ENCODE data around the gene ZFYVE28.

The ZFYVE28 gene

DNA sequence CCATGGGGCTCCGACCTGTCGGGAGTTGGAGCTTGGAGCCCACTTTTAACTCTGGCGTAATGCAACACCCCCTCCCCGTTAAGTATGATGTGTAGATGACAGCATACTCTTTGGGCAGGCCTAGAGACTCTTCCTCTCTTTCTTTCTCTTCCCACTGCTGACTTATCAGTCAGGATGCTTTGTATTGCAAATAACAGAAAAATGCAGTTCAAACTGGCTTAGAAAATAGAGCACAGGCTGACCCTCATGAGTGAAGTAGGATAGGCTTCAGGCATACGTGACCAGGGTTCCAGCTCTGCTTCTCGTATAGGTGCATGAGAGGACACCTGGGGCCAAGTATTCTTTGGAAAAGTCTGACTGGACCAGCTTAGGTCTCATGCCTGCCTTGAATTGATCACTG lies 27.1 kb upstream of the ZFYVE28 start:
- Histone ChIP-seq H3K4me3 (ENCODE audit: low read length in 2 of 2) (no peak overlapping the region), H3K4me1 (ENCODE audit: control insufficient read depth in 2 of 2, insufficient read depth in 2 of 2, low read length in 2 of 2) (no peaks in the 10 kb centered on the region), H3K27ac (ENCODE audit: low read depth in 2 of 2, low read length in 2 of 2) (no peak overlapping the region), H3K9ac (ENCODE audit: low read depth in 1 of 2, low read length in 2 of 2) (no peak overlapping the region), H3K36me3 (ENCODE audit: control insufficient read depth in 2 of 2, insufficient read depth in 2 of 2, low read length in 2 of 2) (no peaks in the 10 kb centered on the region), H3K9me3 (ENCODE audit: control insufficient read depth in 2 of 2, low read length in 2 of 2) (no peaks in the 10 kb centered on the region), H3K27me3 (ENCODE audit: control insufficient read depth in 2 of 2, insufficient read depth in 2 of 2, low read length in 2 of 2) (no peaks in the 10 kb centered on the region)

DNA sequence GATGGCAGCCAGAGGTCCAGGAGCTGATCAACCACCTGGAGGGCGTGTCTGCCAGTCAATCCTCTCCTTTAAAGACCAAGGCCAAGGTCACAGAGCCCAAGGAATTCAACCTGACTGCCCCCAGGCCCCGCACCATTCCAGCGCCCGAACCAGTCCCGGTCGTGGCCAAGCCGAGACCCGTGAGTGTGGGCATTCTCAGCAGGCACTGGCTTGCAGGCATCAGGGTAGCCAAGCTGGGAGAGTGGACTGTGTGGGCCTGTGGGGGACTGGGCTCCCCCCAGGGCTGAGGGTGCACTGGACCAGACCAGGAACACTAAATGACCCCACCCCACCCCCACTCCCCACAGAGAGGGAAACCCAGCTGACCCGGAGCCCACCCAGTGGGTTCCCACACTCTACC lies 26.7 kb upstream of the ZFYVE28 start:
- no peaks in the 10 kb centered on the region for H3K27me3 ChIP-seq (ENCODE audit: control insufficient read depth in 2 of 2, insufficient read depth in 2 of 2, low read length in 2 of 2)
- H3K9me3 ChIP-seq (ENCODE audit: control insufficient read depth in 2 of 2, low read length in 2 of 2), result no peaks in the 10 kb centered on the region
- H3K36me3 ChIP-seq (ENCODE audit: control insufficient read depth in 2 of 2, insufficient read depth in 2 of 2, low read length in 2 of 2), result no peaks in the 10 kb centered on the region
- no peak overlapping the region for H3K4me3 ChIP-seq (ENCODE audit: low read length in 2 of 2)
- H3K4me1 ChIP-seq (ENCODE audit: control insufficient read depth in 2 of 2, insufficient read depth in 2 of 2, low read length in 2 of 2), result no peaks in the 10 kb centered on the region
- H3K9ac ChIP-seq (ENCODE audit: low read depth in 1 of 2, low read length in 2 of 2), result no peak overlapping the region
- H3K27ac ChIP-seq (ENCODE audit: low read depth in 2 of 2, low read length in 2 of 2), result no peak overlapping the region

DNA sequence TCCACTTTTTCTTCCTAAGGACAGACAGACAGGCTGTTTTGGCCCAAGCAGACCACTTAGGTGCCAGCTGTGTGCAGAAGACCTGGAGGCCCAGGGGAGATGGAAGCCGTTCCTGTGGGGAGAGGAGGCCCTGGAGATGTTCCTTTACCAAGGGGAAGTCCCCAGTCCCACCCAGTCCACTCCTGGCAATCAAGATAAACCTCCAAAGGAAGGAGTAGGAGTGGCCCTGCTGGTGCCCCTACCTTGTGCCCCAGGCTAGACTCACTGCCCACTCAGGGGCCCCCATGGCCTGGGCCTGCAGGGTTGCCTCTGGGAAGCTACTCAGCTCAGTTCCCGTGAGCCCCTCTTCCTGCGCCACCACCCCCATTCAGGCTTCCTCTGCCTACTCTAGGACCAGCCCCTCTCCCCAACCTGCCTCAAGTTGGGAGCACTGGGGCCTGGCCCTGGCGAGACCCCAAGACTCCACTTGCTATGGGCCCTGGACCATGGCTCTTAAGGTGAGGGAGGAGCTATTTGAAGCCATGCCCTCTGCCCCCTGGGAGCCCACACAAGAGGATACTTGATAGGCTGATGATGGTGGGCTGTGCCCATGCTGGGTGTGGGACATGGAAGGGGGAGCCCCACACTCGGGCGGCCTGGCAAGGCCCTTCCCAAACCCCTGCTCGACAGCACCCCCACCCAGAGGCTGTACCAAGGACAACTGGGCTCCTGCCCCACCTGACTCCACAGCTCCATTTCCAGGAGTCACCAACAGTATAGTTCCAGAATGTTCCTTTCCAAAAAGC lies 25.7 kb upstream of the ZFYVE28 start:
- Histone ChIP-seq H3K27ac (ENCODE audit: low read depth in 2 of 2, low read length in 2 of 2) (no peak overlapping the region), H3K9ac (ENCODE audit: low read depth in 1 of 2, low read length in 2 of 2) (no peak overlapping the region), H3K4me3 (ENCODE audit: low read length in 2 of 2) (no peak overlapping the region), H3K9me3 (ENCODE audit: control insufficient read depth in 2 of 2, low read length in 2 of 2) (no peaks in the 10 kb centered on the region), H3K27me3 (ENCODE audit: control insufficient read depth in 2 of 2, insufficient read depth in 2 of 2, low read length in 2 of 2) (no peaks in the 10 kb centered on the region), H3K36me3 (ENCODE audit: control insufficient read depth in 2 of 2, insufficient read depth in 2 of 2, low read length in 2 of 2) (no peaks in the 10 kb centered on the region), H3K4me1 (ENCODE audit: control insufficient read depth in 2 of 2, insufficient read depth in 2 of 2, low read length in 2 of 2) (no peaks in the 10 kb centered on the region)

DNA sequence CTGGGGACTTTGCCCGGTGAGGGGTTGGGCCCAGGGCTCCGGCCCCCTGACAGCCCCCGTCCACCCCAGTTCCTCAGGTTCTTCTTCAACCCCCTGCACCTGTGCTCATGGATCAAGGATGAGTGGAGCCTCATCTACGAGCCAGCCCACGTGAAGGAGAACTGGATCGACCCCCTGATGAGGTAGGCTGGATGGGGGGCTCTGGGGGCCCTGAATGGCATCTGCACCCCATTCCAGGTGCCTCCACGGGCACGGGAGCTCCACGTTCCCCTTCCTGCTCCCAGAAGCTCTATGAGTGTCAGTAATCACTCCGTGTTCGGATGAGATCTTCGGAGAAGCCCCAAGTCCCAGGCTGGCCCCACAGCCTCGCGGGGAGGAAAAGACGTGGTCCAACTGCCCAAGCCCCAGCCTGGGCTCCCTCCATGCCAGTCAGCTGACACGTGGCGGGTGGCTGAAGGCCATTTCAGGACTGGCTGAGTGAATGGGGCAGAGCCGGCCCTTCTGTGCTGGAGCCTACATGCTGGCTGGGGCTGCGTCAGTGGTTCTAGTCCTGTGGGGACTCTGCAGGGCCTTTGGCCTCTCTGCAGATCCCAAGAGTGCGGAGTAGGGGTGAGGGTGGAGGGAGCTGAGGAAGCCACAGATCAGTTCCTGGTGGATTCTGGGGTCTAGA lies 24.8 kb upstream of the ZFYVE28 start:
- Histone ChIP-seq H3K9me3 (ENCODE audit: control insufficient read depth in 2 of 2, low read length in 2 of 2) (no peaks in the 10 kb centered on the region), H3K4me3 (ENCODE audit: low read length in 2 of 2) (no peak overlapping the region), H3K27ac (ENCODE audit: low read depth in 2 of 2, low read length in 2 of 2) (no peak overlapping the region), H3K9ac (ENCODE audit: low read depth in 1 of 2, low read length in 2 of 2) (no peak overlapping the region), H3K27me3 (ENCODE audit: control insufficient read depth in 2 of 2, insufficient read depth in 2 of 2, low read length in 2 of 2) (no peaks in the 10 kb centered on the region), H3K4me1 (ENCODE audit: control insufficient read depth in 2 of 2, insufficient read depth in 2 of 2, low read length in 2 of 2) (no peaks in the 10 kb centered on the region), H3K36me3 (ENCODE audit: control insufficient read depth in 2 of 2, insufficient read depth in 2 of 2, low read length in 2 of 2) (no peaks in the 10 kb centered on the region)

DNA sequence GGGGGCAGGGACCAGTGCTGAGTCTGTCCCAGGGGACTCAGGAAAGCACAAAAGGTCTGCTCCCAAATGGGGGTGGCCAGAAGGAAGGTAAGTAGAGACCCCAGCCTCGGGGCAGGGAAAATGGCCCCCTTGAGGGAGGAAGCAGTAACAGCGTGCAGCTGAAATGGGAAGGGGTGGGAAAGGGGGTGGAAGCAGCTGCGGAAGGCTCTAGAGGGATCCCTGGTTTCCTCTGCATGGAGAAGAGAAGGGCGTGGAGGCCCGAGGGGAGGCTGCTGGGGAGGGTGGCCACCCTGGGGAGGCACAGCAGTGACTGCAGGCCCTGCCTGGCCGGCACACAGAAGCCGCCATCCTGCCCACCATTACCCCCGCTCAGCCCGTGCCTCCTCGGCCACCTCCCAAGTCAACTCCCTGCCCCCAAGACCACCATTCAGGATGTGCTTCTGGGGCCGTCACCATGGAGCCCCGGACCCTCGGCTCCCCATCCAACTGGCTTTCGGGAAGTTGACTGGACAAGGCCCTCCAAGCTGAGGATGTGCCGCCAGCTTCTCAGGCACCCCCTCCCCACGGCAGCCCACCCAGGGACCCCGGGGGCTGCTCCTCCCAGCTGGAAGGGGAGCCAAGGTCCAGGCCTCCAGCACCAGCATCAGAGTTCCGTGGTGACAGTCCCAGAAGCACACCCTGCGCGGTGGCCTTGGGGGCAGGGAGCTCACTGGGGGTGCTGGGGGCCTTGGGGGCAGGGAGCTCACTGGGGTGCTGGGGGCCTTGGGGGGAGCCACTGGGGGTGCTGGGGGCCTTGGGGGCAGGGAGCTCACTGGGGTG lies 23.9 kb upstream of the ZFYVE28 start:
- Histone ChIP-seq H3K36me3 (ENCODE audit: control insufficient read depth in 2 of 2, insufficient read depth in 2 of 2, low read length in 2 of 2) (no peaks in the 10 kb centered on the region), H3K27ac (ENCODE audit: low read depth in 2 of 2, low read length in 2 of 2) (no peak overlapping the region), H3K9ac (ENCODE audit: low read depth in 1 of 2, low read length in 2 of 2) (no peak overlapping the region), H3K4me1 (ENCODE audit: control insufficient read depth in 2 of 2, insufficient read depth in 2 of 2, low read length in 2 of 2) (no peaks in the 10 kb centered on the region), H3K27me3 (ENCODE audit: control insufficient read depth in 2 of 2, insufficient read depth in 2 of 2, low read length in 2 of 2) (no peaks in the 10 kb centered on the region), H3K4me3 (ENCODE audit: low read length in 2 of 2) (no peak overlapping the region), H3K9me3 (ENCODE audit: control insufficient read depth in 2 of 2, low read length in 2 of 2) (no peaks in the 10 kb centered on the region)

DNA sequence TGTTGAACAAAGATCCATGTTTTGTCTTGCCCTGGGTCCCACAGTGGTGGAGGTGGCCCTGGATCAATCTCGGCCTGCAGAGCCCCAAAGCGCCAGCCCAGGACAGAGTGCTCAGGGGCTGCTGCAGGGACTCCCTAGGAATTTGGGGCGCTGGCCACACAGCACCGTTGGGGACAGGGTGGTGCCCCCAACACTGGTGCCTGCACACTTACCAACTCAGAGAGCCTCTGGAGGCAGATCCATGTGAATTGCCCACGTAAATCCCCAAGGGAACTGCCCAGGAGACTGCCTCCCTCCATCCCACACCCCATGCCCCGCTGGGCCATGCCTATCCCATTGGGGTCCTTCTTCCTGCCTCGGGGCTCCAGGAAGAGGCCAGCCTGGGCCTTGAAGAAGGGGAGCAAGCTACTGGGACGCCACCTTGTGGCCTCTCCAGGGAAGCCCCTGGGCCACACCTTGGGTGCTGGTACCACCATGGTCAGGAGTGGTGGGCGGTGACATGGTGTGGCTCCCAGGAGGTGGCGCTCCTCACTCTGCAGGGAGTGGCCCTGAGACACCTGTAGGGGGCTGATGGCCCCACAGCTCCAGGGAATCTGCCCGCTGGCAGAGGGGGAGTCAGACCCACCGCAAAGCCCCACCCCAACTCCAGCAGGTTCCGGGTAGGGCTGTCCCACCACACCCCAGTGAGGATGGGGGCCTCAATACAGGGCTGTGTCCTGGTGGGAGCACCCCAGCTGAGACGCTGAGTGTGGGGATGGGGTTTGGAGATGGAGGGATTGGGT lies 23.1 kb upstream of the ZFYVE28 start:
- H3K27me3 ChIP-seq (ENCODE audit: control insufficient read depth in 2 of 2, insufficient read depth in 2 of 2, low read length in 2 of 2), result no peaks in the 10 kb centered on the region

GRCh38 chr4:2438822-2439718 lies 20.6 kb upstream of the ZFYVE28 start:
- no peak overlapping the region for H3K27ac ChIP-seq (ENCODE audit: low read depth in 2 of 2, low read length in 2 of 2)
- H3K4me1 ChIP-seq (ENCODE audit: control insufficient read depth in 2 of 2, insufficient read depth in 2 of 2, low read length in 2 of 2), result no peaks in the 10 kb centered on the region
- H3K36me3 ChIP-seq (ENCODE audit: control insufficient read depth in 2 of 2, insufficient read depth in 2 of 2, low read length in 2 of 2), result no peaks in the 10 kb centered on the region
- H3K4me3 ChIP-seq (ENCODE audit: low read length in 2 of 2), result no peak overlapping the region
- no peaks in the 10 kb centered on the region for H3K27me3 ChIP-seq (ENCODE audit: control insufficient read depth in 2 of 2, insufficient read depth in 2 of 2, low read length in 2 of 2)
- H3K9me3 ChIP-seq (ENCODE audit: control insufficient read depth in 2 of 2, low read length in 2 of 2), result no peaks in the 10 kb centered on the region
- H3K9ac ChIP-seq (ENCODE audit: low read depth in 1 of 2, low read length in 2 of 2), result no peak overlapping the region

More for the DNA sequence above, 23.1 kb upstream of the ZFYVE28 start:
- Histone ChIP-seq H3K27ac (ENCODE audit: low read depth in 2 of 2, low read length in 2 of 2) (no peak overlapping the region), H3K36me3 (ENCODE audit: control insufficient read depth in 2 of 2, insufficient read depth in 2 of 2, low read length in 2 of 2) (no peaks in the 10 kb centered on the region), H3K9me3 (ENCODE audit: control insufficient read depth in 2 of 2, low read length in 2 of 2) (no peaks in the 10 kb centered on the region), H3K9ac (ENCODE audit: low read depth in 1 of 2, low read length in 2 of 2) (no peak overlapping the region), H3K4me3 (ENCODE audit: low read length in 2 of 2) (no peak overlapping the region), H3K4me1 (ENCODE audit: control insufficient read depth in 2 of 2, insufficient read depth in 2 of 2, low read length in 2 of 2) (no peaks in the 10 kb centered on the region)

- no peak overlapping the region for H3K9ac ChIP-seq (ENCODE audit: low read depth in 1 of 2, low read length in 2 of 2)
- H3K9me3 ChIP-seq (ENCODE audit: control insufficient read depth in 2 of 2, low read length in 2 of 2), result no peaks in the 10 kb centered on the region
These were observed 19.2 kb upstream of the ZFYVE28 start for GRCh38 chr4:2437475-2438215.

More at GRCh38 chr4:2437475-2438215, 19.2 kb upstream of the ZFYVE28 start:
- no peaks in the 10 kb centered on the region for H3K36me3 ChIP-seq (ENCODE audit: control insufficient read depth in 2 of 2, insufficient read depth in 2 of 2, low read length in 2 of 2)
- H3K4me3 ChIP-seq (ENCODE audit: low read length in 2 of 2), result no peak overlapping the region
- H3K4me1 ChIP-seq (ENCODE audit: control insufficient read depth in 2 of 2, insufficient read depth in 2 of 2, low read length in 2 of 2), result no peaks in the 10 kb centered on the region
- no peaks in the 10 kb centered on the region for H3K27me3 ChIP-seq (ENCODE audit: control insufficient read depth in 2 of 2, insufficient read depth in 2 of 2, low read length in 2 of 2)
- no peak overlapping the region for H3K27ac ChIP-seq (ENCODE audit: low read depth in 2 of 2, low read length in 2 of 2)

All from mucosa of rectum (tissue), 2 donors.